Measurements from ENCODE around the gene ALS2CL. TPM values are rescaled to one million over a fixed set of nuclear protein-coding genes. Genes with fewer than 3 reads are reported as not detected.

Gene ALS2CL
- total RNA-seq, 1 experiment from 2014 or later: 0.24 TPM

- ChIA-PET POLR2A (ENCODE audit: low non-redundant PET) (no interaction called here), CTCF (no interaction called here)
- BruUV-seq (replicated peaks): no TSS peak
- DNase-seq (ENCODE audit: low spot score): no peak
- TF ChIP-seq CTCF (conservative IDR thresholded peaks at IDR 0.05; ENCODE audit: low read depth, low read length): no peak
- TF ChIP-seq EZH2 (IDR thresholded peaks at IDR 0.05; ENCODE audit: borderline replicate concordance, low read depth, low read length, poor library complexity, severe bottlenecking): no peak
- Histone ChIP-seq H3K27me3 (replicated peaks; ENCODE audit: insufficient read depth, low read depth, low read length, poor library complexity) (no peaks in the 10 kb centered on the region), H3K4me1 (ENCODE audit: insufficient read depth, low read length, poor library complexity, severe bottlenecking) (no peaks in the 10 kb centered on the region), H3K4me3 (ENCODE audit: low read depth, low read length, poor library complexity, severe bottlenecking) (no peak overlapping the region), H3K27ac (ENCODE audit: low read depth, low read length, poor library complexity, severe bottlenecking) (no peak overlapping the region), H3K36me3 (ENCODE audit: insufficient read depth, low read length, poor library complexity, severe bottlenecking) (no peaks in the 10 kb centered on the region), H3K9me3 (ENCODE audit: low read depth, low read length, poor library complexity, severe bottlenecking) (no peaks in the 10 kb centered on the region)
- intact Hi-C loops (cut with micrococcal nuclease; ENCODE audit: unreplicated experiment): no loop called here
These were observed 66.4 kb downstream of the ALS2CL start for GRCh38 chr3:46627078-46627477.

GRCh38 chr3:46626039-46626438, 67.4 kb downstream of the ALS2CL start:
- POLR2A ChIA-PET (ENCODE audit: low non-redundant PET): no interaction called here
- intact Hi-C loops (cut with micrococcal nuclease; ENCODE audit: unreplicated experiment): no loop called here
- no TSS peak for BruUV-seq (replicated peaks)

GRCh38 chr3:46624975-46625490, 68.4 kb downstream of the ALS2CL start:
- TF ChIP-seq EZH2 (IDR thresholded peaks at IDR 0.05; ENCODE audit: borderline replicate concordance, low read depth, low read length, poor library complexity, severe bottlenecking): no peak
- no peak for TF ChIP-seq CTCF (conservative IDR thresholded peaks at IDR 0.05; ENCODE audit: low read depth, low read length)
- ChIA-PET CTCF (no interaction called here), POLR2A (ENCODE audit: low non-redundant PET) (no interaction called here)
- no peaks in the 10 kb centered on the region for H3K9me3 ChIP-seq (ENCODE audit: low read depth, low read length, poor library complexity, severe bottlenecking)
- no peak overlapping the region for H3K27ac ChIP-seq (ENCODE audit: low read depth, low read length, poor library complexity, severe bottlenecking)
- H3K4me1 ChIP-seq (ENCODE audit: insufficient read depth, low read length, poor library complexity, severe bottlenecking): no peaks in the 10 kb centered on the region
- no peaks in the 10 kb centered on the region for H3K27me3 ChIP-seq (replicated peaks; ENCODE audit: insufficient read depth, low read depth, low read length, poor library complexity)
- DNase-seq (ENCODE audit: low spot score): no peak
- H3K4me3 ChIP-seq (ENCODE audit: low read depth, low read length, poor library complexity, severe bottlenecking): no peak overlapping the region
- H3K36me3 ChIP-seq (ENCODE audit: insufficient read depth, low read length, poor library complexity, severe bottlenecking): no peaks in the 10 kb centered on the region
- intact Hi-C loops (cut with micrococcal nuclease; ENCODE audit: unreplicated experiment): no loop called here
- BruUV-seq (replicated peaks): no TSS peak

More at GRCh38 chr3:46626039-46626438, 67.4 kb downstream of the ALS2CL start:
- TF ChIP-seq CTCF (conservative IDR thresholded peaks at IDR 0.05; ENCODE audit: low read depth, low read length) (no peak), EZH2 (IDR thresholded peaks at IDR 0.05; ENCODE audit: borderline replicate concordance, low read depth, low read length, poor library complexity, severe bottlenecking) (no peak)
- Histone ChIP-seq H3K4me3 (ENCODE audit: low read depth, low read length, poor library complexity, severe bottlenecking) (no peak overlapping the region), H3K4me1 (ENCODE audit: insufficient read depth, low read length, poor library complexity, severe bottlenecking) (no peaks in the 10 kb centered on the region), H3K27ac (ENCODE audit: low read depth, low read length, poor library complexity, severe bottlenecking) (no peak overlapping the region), H3K9me3 (ENCODE audit: low read depth, low read length, poor library complexity, severe bottlenecking) (no peaks in the 10 kb centered on the region), H3K36me3 (ENCODE audit: insufficient read depth, low read length, poor library complexity, severe bottlenecking) (no peaks in the 10 kb centered on the region), H3K27me3 (replicated peaks; ENCODE audit: insufficient read depth, low read depth, low read length, poor library complexity) (no peaks in the 10 kb centered on the region)
- DNase-seq (ENCODE audit: low spot score): no peak
- CTCF ChIA-PET: no interaction called here

Data from A673 (cell line).